GM23338 (cell line): ENCODE data around the gene TMEM158. TPM values are rescaled to one million over a fixed set of nuclear protein-coding genes. Genes with fewer than 3 reads are reported as not detected.

Source experiments
- ATAC-seq: fragments of 200-7000 bp; cut with Tn5 transposase; 3 replicates; pipeline ENCODE4 v1.9.1; 2020
- DNase-seq: peaks from one replicate; pipeline ENCODE4 v3.0.0-alpha.2; 2015; ENCODE audit warnings: low spot score
- H2AFZ ChIP-seq: fragments of 200-600 bp; sonication (generic); 2 replicates; pipeline ENCODE4 v1.8.0; 2016; ENCODE audit warnings: antibody characterized with exemption, mild to moderate bottlenecking, moderate library complexity
- H3F3A ChIP-seq: fragments of 200-600 bp; sonication (generic); replicated peaks from 2 replicates; pipeline ENCODE4 v1.8.0; 2017; ENCODE audit warnings: antibody characterized with exemption, mixed run types, low read depth
- H3K27ac ChIP-seq: fragments of 200-600 bp; sonication (generic); 2 replicates; pipeline ENCODE4 v1.6.1; 2016; ENCODE audit warnings: low read depth
- H3K27me3 ChIP-seq: fragments of 200-600 bp; sonication (generic); 2 replicates; pipeline ENCODE4 v1.8.0; 2016; ENCODE audit warnings: mild to moderate bottlenecking, mixed run types, moderate library complexity; ENCODE audit not compliant: insufficient read depth
- H3K36me3 ChIP-seq: fragments of 200-600 bp; sonication (generic); 2 replicates; pipeline ENCODE4 v1.8.0; 2016; ENCODE audit warnings: mild to moderate bottlenecking; ENCODE audit not compliant: insufficient read depth
- H3K4me1 ChIP-seq: fragments of 200-600 bp; sonication (generic); 2 replicates; pipeline ENCODE4 v1.8.0; 2016; ENCODE audit warnings: mild to moderate bottlenecking, moderate library complexity; ENCODE audit not compliant: insufficient read depth
- H3K4me2 ChIP-seq: fragments of 200-600 bp; sonication (generic); 2 replicates; pipeline ENCODE4 v1.7.1; 2017; ENCODE audit warnings: mixed run types
- H3K4me3 ChIP-seq: fragments of 200-600 bp; sonication (generic); 2 replicates; pipeline ENCODE4 v1.6.1; 2016; ENCODE audit warnings: mixed run types
- H3K79me2 ChIP-seq: fragments of 200-600 bp; sonication (generic); replicated peaks from 2 replicates; pipeline ENCODE4 v1.8.0; 2017; ENCODE audit warnings: mild to moderate bottlenecking; ENCODE audit not compliant: insufficient read depth
- H3K9me2 ChIP-seq: fragments of 200-600 bp; sonication (generic); 2 replicates; pipeline ENCODE4 v1.8.0; 2017; ENCODE audit not compliant: insufficient read depth
- H4K20me1 ChIP-seq: fragments of 200-600 bp; sonication (generic); replicated peaks from 2 replicates; pipeline ENCODE4 v1.8.0; 2017; ENCODE audit warnings: mild to moderate bottlenecking; ENCODE audit not compliant: insufficient read depth
- H3K27ac Mint-ChIP-seq: 2 replicates; pipeline ENCODE4 v1.8.0; 2020; ENCODE audit warnings: inconsistent platforms, mild to moderate bottlenecking, moderate library complexity, mixed read lengths
- H3K27me3 Mint-ChIP-seq: 3 replicates; pipeline ENCODE4 v1.8.0; 2022; ENCODE audit warnings: low read depth, mild to moderate bottlenecking, moderate library complexity, mixed read lengths, inconsistent platforms; ENCODE audit not compliant: insufficient read depth, poor library complexity
- H3K36me3 Mint-ChIP-seq: 3 replicates; pipeline ENCODE4 v1.8.0; 2021; ENCODE audit warnings: low read depth, mild to moderate bottlenecking, inconsistent platforms, moderate library complexity, mixed read lengths
- H3K4me1 Mint-ChIP-seq: 3 replicates; pipeline ENCODE4 v1.8.0; 2020; ENCODE audit warnings: mild to moderate bottlenecking, inconsistent platforms, mixed read lengths
- H3K4me3 Mint-ChIP-seq: 3 replicates; pipeline ENCODE4 v1.8.0; 2021; ENCODE audit warnings: moderate library complexity, mild to moderate bottlenecking, inconsistent platforms, mixed read lengths
- H3K9me3 Mint-ChIP-seq: 3 replicates; pipeline ENCODE4 v1.8.0; 2020; ENCODE audit warnings: moderate library complexity, mild to moderate bottlenecking, inconsistent platforms, mixed read lengths
- CREB1 ChIP-seq: fragments of 250-450 bp; sonication (Bioruptor Pico); IDR thresholded peaks from 2 replicates; pipeline ENCODE4 v1.5.0; 2020; ENCODE audit warnings: low read depth, mild to moderate bottlenecking, moderate library complexity
- EZH2phosphoT487 ChIP-seq: fragments of 200-600 bp; sonication (generic); IDR thresholded peaks from one replicate; pipeline ENCODE4 v1.8.1; 2018; ENCODE audit warnings: antibody characterized with exemption; ENCODE audit not compliant: unreplicated experiment
- JUNB ChIP-seq: IDR thresholded peaks from one replicate; pipeline ENCODE4 v1.6.1; 2016; ENCODE audit warnings: antibody characterized with exemption; ENCODE audit not compliant: unreplicated experiment
- NANOG ChIP-seq: IDR thresholded peaks from 2 replicates; pipeline ENCODE4 v1.6.1; 2016; ENCODE audit warnings: antibody characterized with exemption, borderline replicate concordance
- POLR2AphosphoS5 ChIP-seq: IDR thresholded peaks from 2 replicates; pipeline ENCODE4 v1.6.1; 2016; ENCODE audit warnings: antibody characterized with exemption, low read depth
- STAT1 ChIP-seq: IDR thresholded peaks from one replicate; pipeline ENCODE4 v1.6.1; 2016; ENCODE audit warnings: antibody characterized with exemption; ENCODE audit not compliant: unreplicated experiment
- ZNF114 ChIP-seq: fragments of 250-450 bp; sonication (Bioruptor Pico); IDR thresholded peaks from 2 replicates; pipeline ENCODE4 v1.5.0; 2020; ENCODE audit warnings: mild to moderate bottlenecking, moderate library complexity
- ZNF331 ChIP-seq: fragments of 250-450 bp; sonication (Bioruptor Pico); IDR thresholded peaks from 2 replicates; pipeline ENCODE4 v1.5.0; 2020; ENCODE audit warnings: low read depth, mild to moderate bottlenecking, moderate library complexity
- polyA plus RNA-seq: library from polyadenylated mRNA; unstranded; fragments of >200 nt; fragmentation: Nextera tagmentation; extraction: Ambion mirVana; gene quantifications from 2 replicates; pipeline ENCODE4 v1.2.1, GENCODE V29; 2016
- total RNA-seq: library from RNA; depleted of rRNA; stranded (reverse); fragments of >200 nt; shearing (Covaris generic); gene quantifications from 2 replicates; pipeline ENCODE4 v1.2.3, GENCODE V29; 2014
- TF ChIP-seq, protein P1 (sequence below): IDR thresholded peaks from one replicate; pipeline ENCODE4 v1.6.1; 2018; ENCODE audit warnings: antibody characterized with exemption; ENCODE audit not compliant: unreplicated experiment
- TF ChIP-seq, protein P2 (sequence below), 2 experiments: fragments of 200-600 bp in 1 of 2; sonication (generic) in 1 of 2; conservative IDR thresholded peaks; 2 replicates each; pipeline versions ENCODE4 v1.5.1 to v1.6.1; 2016 to 2017; ENCODE audit warnings: antibody characterized with exemption in 2 of 2, low read depth in 2 of 2, mild to moderate bottlenecking in 2 of 2, moderate library complexity in 1 of 2
- TF ChIP-seq, protein P3 (sequence below): IDR thresholded peaks from 2 replicates; pipeline ENCODE4 v1.6.1; 2016; ENCODE audit warnings: antibody characterized with exemption

The TMEM158 gene
- total and polyA plus RNA-seq, 2 experiments from 2014 or later = 9.6 to 16.9 TPM

DNA sequence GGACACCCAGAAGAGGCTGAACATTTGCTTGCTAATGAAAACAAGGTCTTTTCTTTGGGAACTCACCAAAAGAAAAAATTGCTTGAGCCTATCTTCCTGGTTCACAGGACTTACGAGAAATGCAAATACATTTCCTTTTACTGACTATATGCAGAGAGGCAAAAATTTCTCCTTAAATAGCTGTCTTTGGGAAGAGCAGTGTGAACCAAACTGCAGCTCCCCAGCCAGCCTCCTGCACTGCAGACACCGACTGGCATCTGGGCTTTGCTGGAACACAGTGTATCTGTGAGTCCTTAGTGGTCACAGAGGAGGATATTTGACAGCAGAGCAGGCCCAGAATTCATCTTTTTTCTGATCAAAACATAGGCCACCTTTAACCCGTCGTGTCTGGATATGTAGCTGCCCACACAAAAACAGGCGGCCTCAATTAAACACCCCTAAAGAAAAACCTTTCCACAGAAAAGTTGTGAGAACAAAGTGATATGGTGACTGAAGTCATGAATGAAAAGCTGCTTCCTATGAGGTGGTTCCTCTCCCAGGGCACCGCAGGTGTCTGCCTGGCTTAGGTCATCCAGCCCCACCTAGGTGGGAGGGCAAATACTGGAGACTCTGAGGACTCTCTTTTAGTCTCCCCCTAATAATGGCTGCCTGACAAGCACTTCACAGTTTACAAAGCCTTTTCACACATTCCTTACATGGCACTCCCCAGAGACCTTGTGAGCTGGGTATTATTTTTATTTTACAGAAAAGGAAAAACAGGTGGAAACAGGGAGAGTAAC lies 46.1 kb upstream of the TMEM158 start (continued):
- TF ChIP-seq ZNF114 (CRISPR knock-in tag) (no peak), STAT1 (no peak)

DNA sequence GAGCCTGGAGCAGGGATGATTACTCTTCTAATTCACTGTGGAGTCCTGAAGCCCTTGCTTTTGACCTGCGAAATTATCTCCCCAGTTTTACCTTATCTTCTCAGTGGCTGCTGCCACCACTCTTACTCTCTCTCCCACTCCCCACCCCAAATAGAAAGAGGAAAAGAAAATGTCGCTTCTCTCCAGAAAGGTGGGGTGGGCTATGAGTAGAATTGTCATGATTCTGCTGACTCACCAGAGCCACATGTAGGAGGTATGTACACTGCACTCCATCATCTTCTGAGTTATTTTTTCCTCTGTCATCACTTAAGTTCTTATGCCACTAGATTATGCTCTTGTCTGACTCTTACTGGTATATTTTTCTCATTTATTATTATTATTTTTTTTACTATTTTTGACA lies 43.9 kb upstream of the TMEM158 start:
- no peak overlapping the region for H3K4me3 ChIP-seq
- H3K4me1 ChIP-seq = peaks cover 3% of the 10 kb centered on the region
- no peak overlapping the region for H3K4me3 Mint-ChIP-seq
- no peak for ATAC-seq
- H3K36me3 ChIP-seq = no peaks in the 10 kb centered on the region
- H2AFZ ChIP-seq = peak overlapping the region; percentile 86; the same call in 1 of the 2 replicates
- TF ChIP-seq STAT1 (no peak), CREB1 (CRISPR knock-in tag) (no peak), ZNF114 (CRISPR knock-in tag) (no peak)
- TF ChIP-seq, protein P1, sequence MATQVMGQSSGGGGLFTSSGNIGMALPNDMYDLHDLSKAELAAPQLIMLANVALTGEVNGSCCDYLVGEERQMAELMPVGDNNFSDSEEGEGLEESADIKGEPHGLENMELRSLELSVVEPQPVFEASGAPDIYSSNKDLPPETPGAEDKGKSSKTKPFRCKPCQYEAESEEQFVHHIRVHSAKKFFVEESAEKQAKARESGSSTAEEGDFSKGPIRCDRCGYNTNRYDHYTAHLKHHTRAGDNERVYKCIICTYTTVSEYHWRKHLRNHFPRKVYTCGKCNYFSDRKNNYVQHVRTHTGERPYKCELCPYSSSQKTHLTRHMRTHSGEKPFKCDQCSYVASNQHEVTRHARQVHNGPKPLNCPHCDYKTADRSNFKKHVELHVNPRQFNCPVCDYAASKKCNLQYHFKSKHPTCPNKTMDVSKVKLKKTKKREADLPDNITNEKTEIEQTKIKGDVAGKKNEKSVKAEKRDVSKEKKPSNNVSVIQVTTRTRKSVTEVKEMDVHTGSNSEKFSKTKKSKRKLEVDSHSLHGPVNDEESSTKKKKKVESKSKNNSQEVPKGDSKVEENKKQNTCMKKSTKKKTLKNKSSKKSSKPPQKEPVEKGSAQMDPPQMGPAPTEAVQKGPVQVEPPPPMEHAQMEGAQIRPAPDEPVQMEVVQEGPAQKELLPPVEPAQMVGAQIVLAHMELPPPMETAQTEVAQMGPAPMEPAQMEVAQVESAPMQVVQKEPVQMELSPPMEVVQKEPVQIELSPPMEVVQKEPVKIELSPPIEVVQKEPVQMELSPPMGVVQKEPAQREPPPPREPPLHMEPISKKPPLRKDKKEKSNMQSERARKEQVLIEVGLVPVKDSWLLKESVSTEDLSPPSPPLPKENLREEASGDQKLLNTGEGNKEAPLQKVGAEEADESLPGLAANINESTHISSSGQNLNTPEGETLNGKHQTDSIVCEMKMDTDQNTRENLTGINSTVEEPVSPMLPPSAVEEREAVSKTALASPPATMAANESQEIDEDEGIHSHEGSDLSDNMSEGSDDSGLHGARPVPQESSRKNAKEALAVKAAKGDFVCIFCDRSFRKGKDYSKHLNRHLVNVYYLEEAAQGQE = no peak
- no peaks in the 10 kb centered on the region for H3K27me3 Mint-ChIP-seq
- H3K27ac ChIP-seq = no peak overlapping the region
- peak overlapping the region; percentile 29 for H3K27ac Mint-ChIP-seq
- no peaks in the 10 kb centered on the region for H4K20me1 ChIP-seq
- no peaks in the 10 kb centered on the region for H3K9me3 Mint-ChIP-seq
- no peak for DNase-seq
- no peaks in the 10 kb centered on the region for H3K79me2 ChIP-seq
- H3K9me2 ChIP-seq = peaks cover 3% of the 10 kb centered on the region; the same call in 1 of the 2 replicates
- H3K4me1 Mint-ChIP-seq = peaks cover 21% of the 10 kb centered on the region
- H3K36me3 Mint-ChIP-seq = no peaks in the 10 kb centered on the region
- no peaks in the 10 kb centered on the region for H3F3A ChIP-seq
- no peaks in the 10 kb centered on the region for H3K27me3 ChIP-seq
- H3K4me2 ChIP-seq = no peak overlapping the region

DNA sequence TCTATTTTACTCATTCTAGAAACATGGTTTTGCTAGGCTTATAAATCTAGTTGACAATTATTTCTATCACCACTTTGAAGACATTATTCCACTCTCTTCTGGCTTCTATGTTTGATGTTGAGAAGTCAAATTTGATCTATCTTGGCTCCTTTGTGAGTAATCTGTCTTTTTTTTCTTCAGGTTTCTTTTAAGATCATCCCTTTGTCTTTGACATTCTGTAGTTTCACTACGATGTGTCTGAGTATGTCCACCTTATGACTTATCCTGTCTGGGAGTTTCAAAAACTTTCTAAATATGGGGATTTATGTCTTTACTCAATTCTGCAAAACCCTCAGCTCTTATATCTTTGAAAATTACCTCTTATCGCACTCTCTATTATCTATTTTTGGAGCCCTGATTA lies 41.0 kb upstream of the TMEM158 start:
- H3K27me3 ChIP-seq = no peaks in the 10 kb centered on the region
- no peak overlapping the region for H3K27ac Mint-ChIP-seq
- H3K4me1 Mint-ChIP-seq = peaks cover 9% of the 10 kb centered on the region
- H4K20me1 ChIP-seq = no peaks in the 10 kb centered on the region
- no peak overlapping the region for H3K27ac ChIP-seq
- H3K4me1 ChIP-seq = no peaks in the 10 kb centered on the region; the same call in 1 of the 2 replicates
- no peaks in the 10 kb centered on the region for H3K79me2 ChIP-seq
- no peaks in the 10 kb centered on the region for H3F3A ChIP-seq
- H2AFZ ChIP-seq = peak overlapping the region; percentile 34; the same call in 1 of the 2 replicates
- no peak overlapping the region for H3K4me2 ChIP-seq
- DNase-seq = no peak
- ATAC-seq = no peak
- H3K36me3 ChIP-seq = no peaks in the 10 kb centered on the region
- no peaks in the 10 kb centered on the region for H3K9me2 ChIP-seq
- H3K4me3 ChIP-seq = no peak overlapping the region
- no peak overlapping the region for H3K4me3 Mint-ChIP-seq
- H3K9me3 Mint-ChIP-seq = no peaks in the 10 kb centered on the region
- peaks cover 3% of the 10 kb centered on the region for H3K27me3 Mint-ChIP-seq
- no peaks in the 10 kb centered on the region for H3K36me3 Mint-ChIP-seq
- TF ChIP-seq, protein P2, sequence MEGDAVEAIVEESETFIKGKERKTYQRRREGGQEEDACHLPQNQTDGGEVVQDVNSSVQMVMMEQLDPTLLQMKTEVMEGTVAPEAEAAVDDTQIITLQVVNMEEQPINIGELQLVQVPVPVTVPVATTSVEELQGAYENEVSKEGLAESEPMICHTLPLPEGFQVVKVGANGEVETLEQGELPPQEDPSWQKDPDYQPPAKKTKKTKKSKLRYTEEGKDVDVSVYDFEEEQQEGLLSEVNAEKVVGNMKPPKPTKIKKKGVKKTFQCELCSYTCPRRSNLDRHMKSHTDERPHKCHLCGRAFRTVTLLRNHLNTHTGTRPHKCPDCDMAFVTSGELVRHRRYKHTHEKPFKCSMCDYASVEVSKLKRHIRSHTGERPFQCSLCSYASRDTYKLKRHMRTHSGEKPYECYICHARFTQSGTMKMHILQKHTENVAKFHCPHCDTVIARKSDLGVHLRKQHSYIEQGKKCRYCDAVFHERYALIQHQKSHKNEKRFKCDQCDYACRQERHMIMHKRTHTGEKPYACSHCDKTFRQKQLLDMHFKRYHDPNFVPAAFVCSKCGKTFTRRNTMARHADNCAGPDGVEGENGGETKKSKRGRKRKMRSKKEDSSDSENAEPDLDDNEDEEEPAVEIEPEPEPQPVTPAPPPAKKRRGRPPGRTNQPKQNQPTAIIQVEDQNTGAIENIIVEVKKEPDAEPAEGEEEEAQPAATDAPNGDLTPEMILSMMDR (conservative IDR thresholded peaks at IDR 0.05; ENCODE audit: low read depth in 2 of 2) = no peak
- TF ChIP-seq ZNF331 (CRISPR knock-in tag) (no peak), JUNB (no peak), CREB1 (CRISPR knock-in tag) (no peak), ZNF114 (CRISPR knock-in tag) (no peak), POLR2AphosphoS5 (no peak), NANOG (no peak), EZH2phosphoT487 (no peak), STAT1 (no peak)
- TF ChIP-seq, protein P3, sequence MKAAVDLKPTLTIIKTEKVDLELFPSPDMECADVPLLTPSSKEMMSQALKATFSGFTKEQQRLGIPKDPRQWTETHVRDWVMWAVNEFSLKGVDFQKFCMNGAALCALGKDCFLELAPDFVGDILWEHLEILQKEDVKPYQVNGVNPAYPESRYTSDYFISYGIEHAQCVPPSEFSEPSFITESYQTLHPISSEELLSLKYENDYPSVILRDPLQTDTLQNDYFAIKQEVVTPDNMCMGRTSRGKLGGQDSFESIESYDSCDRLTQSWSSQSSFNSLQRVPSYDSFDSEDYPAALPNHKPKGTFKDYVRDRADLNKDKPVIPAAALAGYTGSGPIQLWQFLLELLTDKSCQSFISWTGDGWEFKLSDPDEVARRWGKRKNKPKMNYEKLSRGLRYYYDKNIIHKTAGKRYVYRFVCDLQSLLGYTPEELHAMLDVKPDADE = no peak
- TF ChIP-seq, protein P1 = no peak
